Measurements from ENCODE around the gene RARRES1. TPM values are rescaled to one million over a fixed set of nuclear protein-coding genes. Genes with fewer than 3 reads are reported as not detected.

Gene RARRES1
- total RNA-seq, 1 experiment from 2014 or later, result not detected

DNA sequence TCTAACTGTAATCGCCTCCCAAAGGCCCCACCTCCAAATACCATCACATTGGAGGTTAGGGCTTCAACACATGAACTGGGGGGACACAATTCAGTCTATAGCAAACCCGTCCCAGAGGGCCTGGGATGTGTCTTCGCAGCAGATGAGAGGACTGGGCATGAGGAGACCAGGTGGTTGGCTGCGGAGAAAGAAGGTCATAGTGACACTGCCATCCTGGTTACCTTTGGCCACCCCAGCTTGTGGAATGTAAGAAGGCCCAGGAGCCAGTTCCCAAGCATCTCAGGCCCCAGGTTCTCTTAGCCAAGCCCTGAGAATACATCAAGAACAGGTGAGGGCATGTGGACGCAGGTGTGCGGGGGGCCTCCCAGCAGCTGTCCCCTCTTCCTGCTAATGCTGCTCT, 6.4 kb upstream of the RARRES1 start:
- no peak for DNase-seq (ENCODE audit: low spot score)
- in situ Hi-C loops (cut with HindIII; ENCODE audit: low sequenced_read_pairs), result no loop called here

DNA sequence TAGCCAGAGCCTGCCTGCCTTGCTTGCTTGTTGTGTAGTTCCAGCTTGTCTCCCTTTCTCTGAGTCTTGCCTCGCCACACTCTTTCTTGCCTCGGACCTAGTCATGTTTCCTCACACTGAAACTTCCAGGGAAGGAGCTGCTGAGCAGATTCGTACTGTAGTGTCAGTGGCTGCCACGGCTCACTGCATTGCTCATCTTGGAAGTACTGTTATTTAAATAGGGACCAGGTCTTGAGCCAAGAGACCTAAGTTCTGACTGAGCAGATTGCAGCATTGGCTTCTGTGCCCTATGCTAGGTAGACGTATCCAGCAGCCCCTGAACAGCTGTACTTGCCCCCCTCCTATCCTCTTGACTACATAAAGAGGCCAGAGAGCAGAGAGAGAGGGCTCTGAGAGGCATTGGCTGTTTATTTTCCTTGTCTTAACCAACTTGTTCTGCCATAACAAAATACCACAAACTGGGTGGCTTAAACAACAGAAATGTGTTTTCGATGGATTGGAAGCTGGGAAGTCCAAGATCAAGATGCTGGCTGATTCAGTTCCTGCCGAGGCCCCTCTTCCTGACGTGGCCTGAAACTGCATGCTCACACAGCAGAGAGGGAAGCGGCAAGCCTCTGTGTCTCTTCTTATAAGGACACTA, 5.8 kb upstream of the RARRES1 start:
- in situ Hi-C loops (cut with HindIII; ENCODE audit: low sequenced_read_pairs), result no loop called here

DNA sequence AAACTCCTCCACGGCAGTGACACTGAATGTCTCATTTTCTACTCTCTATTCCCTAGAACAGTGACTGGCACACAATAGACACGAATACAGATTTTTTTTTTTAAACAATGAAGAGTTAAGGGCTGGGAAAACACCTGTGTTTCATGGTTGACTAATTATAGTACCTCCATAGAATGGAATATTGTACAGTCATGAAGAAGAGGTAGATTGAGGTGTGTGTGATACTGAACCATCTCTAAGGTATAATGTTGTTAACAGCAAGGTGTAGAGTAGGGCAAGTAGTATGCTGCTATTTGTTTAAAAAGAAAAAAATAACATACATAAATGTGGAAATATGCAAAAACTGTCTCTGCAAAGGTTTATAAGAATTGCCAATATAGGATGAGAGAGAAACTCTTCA, 5.2 kb upstream of the RARRES1 start:
- DNase-seq (ENCODE audit: low spot score), result no peak
- in situ Hi-C loops (cut with HindIII; ENCODE audit: low sequenced_read_pairs), result no loop called here

More for the DNA sequence above, 5.8 kb upstream of the RARRES1 start:
- DNase-seq (ENCODE audit: low spot score), result no peak

DNA sequence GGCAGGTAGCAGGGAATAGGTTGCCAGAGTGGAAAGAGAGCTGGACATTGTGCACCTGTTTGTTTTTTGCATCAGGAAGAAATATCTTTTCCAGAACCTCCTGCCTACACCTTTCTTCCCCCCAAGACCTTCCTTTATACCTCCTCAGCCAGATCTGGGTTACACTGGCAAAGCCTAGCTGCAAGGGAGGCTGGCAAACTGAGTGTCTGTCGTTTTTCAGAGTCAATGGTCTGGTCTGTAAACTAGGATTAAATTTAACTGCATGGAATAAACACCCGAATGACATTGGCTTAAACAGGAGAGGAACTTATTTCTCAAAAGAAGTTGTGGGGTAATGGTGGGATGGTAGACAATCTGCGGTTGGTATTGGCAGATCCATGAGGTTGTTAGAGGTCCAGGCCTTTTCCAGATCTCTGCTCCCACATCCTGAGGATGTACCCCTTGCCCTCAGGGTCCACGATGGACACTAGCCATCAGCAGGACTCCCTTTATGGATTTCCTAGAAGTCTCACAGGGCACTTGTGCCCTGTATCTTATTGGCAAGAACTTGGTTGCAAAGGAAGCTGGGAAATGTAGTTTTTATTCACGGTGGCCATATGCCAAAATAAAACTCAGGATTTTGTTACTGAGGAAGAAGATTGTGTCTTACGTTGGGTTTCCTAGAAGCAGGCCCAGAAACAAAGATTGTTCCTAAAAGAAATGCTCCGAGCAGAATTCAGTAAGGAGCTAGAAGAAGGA, 3.2 kb upstream of the RARRES1 start:
- DNase-seq (ENCODE audit: low spot score), result no peak
- in situ Hi-C loops (cut with HindIII; ENCODE audit: low sequenced_read_pairs), result no loop called here

DNA sequence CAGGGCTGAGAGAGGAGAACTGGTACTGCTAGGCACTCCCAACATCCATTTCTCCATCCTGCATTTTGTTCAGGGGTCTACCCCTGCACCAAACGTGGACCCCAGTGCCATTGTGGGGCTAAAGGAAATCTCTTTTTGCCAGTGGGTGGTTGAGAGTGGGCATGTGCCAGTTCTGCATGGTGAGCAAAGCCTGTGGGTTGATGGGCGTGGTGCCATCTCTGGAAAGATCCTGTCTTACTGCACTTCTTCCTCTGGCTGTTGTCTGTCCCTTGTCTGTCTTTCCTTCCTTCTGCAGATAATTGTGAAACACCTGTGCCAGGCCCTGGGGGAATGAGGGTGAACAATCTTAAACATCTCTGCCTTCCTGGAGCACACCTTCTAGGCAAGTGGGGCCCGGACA, 1.4 kb upstream of the RARRES1 start:
- DNase-seq (ENCODE audit: low spot score), result no peak
- in situ Hi-C loops (cut with HindIII; ENCODE audit: low sequenced_read_pairs), result no loop called here

- no peak for DNase-seq (ENCODE audit: low spot score)
- in situ Hi-C loops (cut with HindIII; ENCODE audit: low sequenced_read_pairs), result no loop called here
These were observed 571 bp upstream of the RARRES1 start for GRCh38 chr3:158732856-158733200.

DNA sequence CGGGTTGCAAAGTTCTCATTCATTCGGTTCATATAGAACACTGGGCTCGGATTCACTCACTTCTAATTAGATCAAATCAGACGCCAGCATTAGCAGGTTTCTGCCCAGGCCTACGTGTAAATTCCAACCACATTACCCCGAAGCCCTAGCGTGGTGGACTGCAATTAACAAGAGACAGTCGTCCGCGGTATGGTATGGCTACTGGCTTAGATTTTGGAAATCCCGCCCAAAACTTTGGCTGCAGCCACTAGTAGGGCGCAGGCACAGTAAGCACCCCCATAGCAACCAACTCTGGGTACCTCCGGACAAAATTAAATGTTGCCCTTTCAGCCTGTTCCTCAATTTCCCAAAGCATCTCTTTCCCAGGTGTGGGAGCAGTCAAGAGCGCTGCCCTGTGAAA, 771 bp downstream of the RARRES1 start:
- in situ Hi-C loops (cut with HindIII; ENCODE audit: low sequenced_read_pairs), result no loop called here
- DNase-seq (ENCODE audit: low spot score), result no peak

GRCh38 chr3:158728851-158729250, 3.4 kb downstream of the RARRES1 start:
- in situ Hi-C loops (cut with HindIII; ENCODE audit: low sequenced_read_pairs), result no loop called here
- no peak for DNase-seq (ENCODE audit: low spot score)

- in situ Hi-C loops (cut with HindIII; ENCODE audit: low sequenced_read_pairs), result no loop called here
These were observed 4.2 kb downstream of the RARRES1 start for GRCh38 chr3:158728061-158728377.

DNA sequence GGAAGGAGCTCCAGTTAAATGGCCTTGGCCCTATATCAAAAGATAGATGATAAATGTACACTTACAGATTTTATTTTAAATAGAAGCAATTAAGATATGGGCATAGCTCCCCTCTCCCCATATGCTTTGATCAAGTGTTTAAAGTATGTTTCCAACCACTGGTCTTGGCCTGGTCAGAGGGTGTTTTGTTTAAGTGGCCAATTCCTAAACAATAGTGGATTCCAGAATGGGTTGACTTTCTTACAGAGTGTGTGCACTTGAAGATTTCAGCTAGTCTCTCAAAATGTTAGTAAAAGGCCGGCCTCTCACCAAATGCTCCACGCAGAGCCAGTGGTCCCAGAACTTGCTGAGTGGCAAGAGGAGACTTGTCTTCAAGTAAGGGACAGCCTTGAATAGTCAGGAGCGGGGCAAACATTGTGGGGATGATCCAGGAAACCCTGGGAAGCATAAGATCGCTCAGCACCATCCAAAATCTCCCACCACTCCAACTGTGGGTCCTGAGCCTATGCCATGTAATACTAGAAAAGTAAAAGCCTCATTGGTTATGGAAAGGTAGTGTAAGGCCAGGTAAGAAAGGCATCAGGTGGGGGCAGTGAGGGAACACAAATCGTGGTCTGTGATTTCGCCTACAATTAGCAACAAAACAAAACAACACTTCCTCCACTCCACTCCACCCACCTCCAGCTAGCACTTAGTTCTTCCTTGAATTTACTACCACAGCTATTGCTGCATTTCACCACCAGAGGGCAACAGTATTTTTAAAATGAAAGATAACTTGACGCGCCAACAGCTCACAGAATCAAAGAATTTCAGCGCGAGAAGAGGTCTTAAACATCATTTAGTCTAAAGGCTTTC, 4.8 kb downstream of the RARRES1 start:
- DNase-seq (ENCODE audit: low spot score), result peak; percentile 83
- in situ Hi-C loops (cut with HindIII; ENCODE audit: low sequenced_read_pairs), result no loop called here

More at GRCh38 chr3:158728061-158728377, 4.2 kb downstream of the RARRES1 start:
- DNase-seq (ENCODE audit: low spot score), result no peak

DNA sequence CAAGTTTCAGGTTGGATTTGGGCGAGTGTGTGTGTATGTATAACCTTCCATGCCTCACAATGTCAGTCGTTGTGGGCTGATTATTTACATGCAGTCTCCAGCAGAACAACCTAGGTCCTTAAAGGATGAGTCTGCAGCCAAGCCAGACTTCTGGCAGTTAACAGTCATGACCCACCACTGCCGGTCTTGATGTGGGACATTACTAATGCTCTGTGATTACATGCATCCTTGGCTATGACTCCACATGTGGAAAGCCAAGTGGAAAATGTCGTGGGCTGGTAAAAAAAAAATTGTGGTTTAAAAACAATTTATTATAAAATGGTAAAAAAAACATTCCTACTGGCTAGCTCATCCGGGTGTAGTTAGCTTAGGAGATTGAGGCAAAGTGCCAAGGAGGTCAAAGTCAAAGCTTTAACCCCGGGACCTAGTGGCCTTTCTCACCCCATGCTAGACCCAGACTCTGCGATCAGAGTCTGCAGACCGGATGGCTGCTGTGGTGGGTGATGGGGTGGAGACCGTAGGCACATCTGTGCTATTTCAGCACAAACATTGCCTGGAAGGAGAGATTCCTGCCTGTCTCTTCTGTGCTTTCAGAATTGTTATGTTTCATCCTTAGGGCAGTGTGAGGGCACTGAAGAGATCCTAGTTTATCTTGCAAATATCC, 6.8 kb downstream of the RARRES1 start:
- in situ Hi-C loops (cut with HindIII; ENCODE audit: low sequenced_read_pairs), result no loop called here
- DNase-seq (ENCODE audit: low spot score), result no peak

DNA sequence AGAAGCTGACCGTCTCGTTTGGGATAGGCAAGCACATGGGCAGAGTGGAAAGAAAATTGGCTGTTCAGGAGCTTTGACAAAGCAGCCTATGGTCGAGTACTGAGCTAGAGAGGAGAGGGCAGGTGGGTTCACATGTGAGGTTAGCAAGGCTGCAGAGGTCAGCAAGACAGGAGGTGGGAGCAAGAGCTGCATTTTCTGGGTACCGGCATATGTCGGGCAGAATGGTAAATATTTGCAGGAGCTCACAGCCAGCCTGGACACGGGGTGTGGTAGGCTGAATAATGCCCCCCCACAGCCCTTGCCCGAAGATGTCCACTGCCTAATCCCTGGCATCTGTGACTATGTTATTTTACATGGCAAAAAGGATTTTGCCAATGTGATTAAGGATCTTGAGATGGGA, 8.3 kb downstream of the RARRES1 start:
- no peak for DNase-seq (ENCODE audit: low spot score)
- in situ Hi-C loops (cut with HindIII; ENCODE audit: low sequenced_read_pairs), result no loop called here

- DNase-seq (ENCODE audit: low spot score), result no peak
- in situ Hi-C loops (cut with HindIII; ENCODE audit: low sequenced_read_pairs), result no loop called here
These were observed 10.1 kb downstream of the RARRES1 start for GRCh38 chr3:158722108-158722507.

DNA sequence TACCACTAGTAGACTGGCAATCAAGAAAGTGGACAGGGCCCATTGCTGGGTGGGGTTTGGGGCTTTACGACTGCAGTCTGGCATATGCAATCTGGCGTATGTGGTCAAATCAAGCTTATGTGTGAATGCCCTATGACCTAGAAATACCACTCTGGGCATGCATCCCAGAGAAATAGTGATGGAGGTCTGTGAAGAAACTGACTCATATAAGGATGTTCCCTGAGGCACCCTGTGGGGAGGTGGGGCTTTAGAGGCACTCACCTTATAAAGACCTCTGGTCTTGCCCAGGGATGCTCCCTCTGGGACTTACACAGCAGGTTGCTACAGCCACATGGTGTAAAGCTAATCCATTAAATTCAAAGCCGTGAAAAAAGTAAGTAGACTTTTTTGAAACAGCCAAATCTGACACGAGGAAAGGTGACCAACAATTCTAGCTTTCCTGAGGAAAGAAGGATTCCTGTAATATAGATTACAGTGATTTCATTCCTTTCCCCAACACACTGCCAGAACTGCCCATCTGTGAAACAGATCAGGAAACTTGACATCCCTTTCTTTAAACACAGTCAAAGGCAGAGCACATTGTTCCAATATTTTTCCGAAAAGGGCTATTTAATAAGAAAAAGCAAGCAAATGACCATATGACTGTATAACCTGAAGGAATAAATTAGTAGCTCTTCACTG, 13.6 kb downstream of the RARRES1 start:
- peak; percentile 53 for DNase-seq (ENCODE audit: low spot score)
- in situ Hi-C loops (cut with HindIII; ENCODE audit: low sequenced_read_pairs), result loop anchor here (10.0 kb wide), 1 partner anchor 86 kb away; the partner anchor contains the start of gene MFSD1

- peak; percentile 93 for DNase-seq (ENCODE audit: low spot score)
- in situ Hi-C loops (cut with HindIII; ENCODE audit: low sequenced_read_pairs), result loop anchor here (10.0 kb wide), 1 partner anchor 87 kb away; the partner anchor contains the start of gene MFSD1
These were observed 14.7 kb downstream of the RARRES1 start for GRCh38 chr3:158717576-158717975.

- in situ Hi-C loops (cut with HindIII; ENCODE audit: low sequenced_read_pairs), result loop anchor here (10.0 kb wide), 1 partner anchor 92 kb away; the partner anchor contains the start of gene MFSD1
- peak; percentile 36 for DNase-seq (ENCODE audit: low spot score)
These were observed 19.2 kb downstream of the RARRES1 start for GRCh38 chr3:158713094-158713499.

- no peak for DNase-seq (ENCODE audit: low spot score)
- in situ Hi-C loops (cut with HindIII; ENCODE audit: low sequenced_read_pairs), result loop anchor here (10.0 kb wide), 1 partner anchor 92 kb away; the partner anchor contains the start of gene MFSD1
These were observed 19.8 kb downstream of the RARRES1 start for GRCh38 chr3:158712443-158712842.

- no peak for DNase-seq (ENCODE audit: low spot score)
These were observed 20.4 kb downstream of the RARRES1 start for GRCh38 chr3:158711886-158712285.

DNA sequence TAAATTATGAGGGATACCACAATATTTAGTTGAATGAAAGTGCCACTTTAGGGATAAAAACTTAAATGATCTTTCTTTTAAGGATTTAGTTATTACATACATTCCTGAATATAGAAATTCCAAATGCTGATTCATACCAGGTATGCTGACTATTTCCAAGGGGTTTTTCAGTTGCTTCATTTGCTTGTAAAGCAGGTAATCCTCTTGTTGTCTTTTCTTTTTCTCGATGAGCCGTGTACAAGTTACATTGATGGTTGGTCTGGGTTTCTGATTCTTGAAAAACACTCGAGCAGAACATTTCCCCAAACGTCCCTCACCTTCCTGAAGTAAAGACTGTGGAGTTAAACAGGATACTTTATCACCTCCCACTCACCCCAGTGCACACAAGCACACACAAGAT, 21.7 kb downstream of the RARRES1 start:
- no peak for DNase-seq (ENCODE audit: low spot score)
- in situ Hi-C loops (cut with HindIII; ENCODE audit: low sequenced_read_pairs), result loop anchor here (10.0 kb wide), 1 partner anchor 94 kb away; the partner anchor contains the start of gene MFSD1

More at GRCh38 chr3:158711886-158712285, 20.4 kb downstream of the RARRES1 start:
- in situ Hi-C loops (cut with HindIII; ENCODE audit: low sequenced_read_pairs), result loop anchor here (10.0 kb wide), 1 partner anchor 93 kb away; the partner anchor contains the start of gene MFSD1
